HG03469 (cell line): Measurements from ENCODE around the gene CSRNP3.

Source experiments
- ATAC-seq: cut with Tn5 transposase; IDR thresholded peaks from one replicate; pipeline ENCODE4 v1.9.1; 2021; ENCODE audit warnings: mild to moderate bottlenecking, moderate library complexity, moderate number of reproducible peaks; ENCODE audit not compliant: unreplicated experiment

The CSRNP3 gene

GRCh38 chr2:165467921-165468320 is 1.6 kb upstream of the CSRNP3 start:
- no peak for ATAC-seq

- no peak for ATAC-seq
Observed at GRCh38 chr2:165470361-165470760, 863 bp downstream of the CSRNP3 start.

DNA sequence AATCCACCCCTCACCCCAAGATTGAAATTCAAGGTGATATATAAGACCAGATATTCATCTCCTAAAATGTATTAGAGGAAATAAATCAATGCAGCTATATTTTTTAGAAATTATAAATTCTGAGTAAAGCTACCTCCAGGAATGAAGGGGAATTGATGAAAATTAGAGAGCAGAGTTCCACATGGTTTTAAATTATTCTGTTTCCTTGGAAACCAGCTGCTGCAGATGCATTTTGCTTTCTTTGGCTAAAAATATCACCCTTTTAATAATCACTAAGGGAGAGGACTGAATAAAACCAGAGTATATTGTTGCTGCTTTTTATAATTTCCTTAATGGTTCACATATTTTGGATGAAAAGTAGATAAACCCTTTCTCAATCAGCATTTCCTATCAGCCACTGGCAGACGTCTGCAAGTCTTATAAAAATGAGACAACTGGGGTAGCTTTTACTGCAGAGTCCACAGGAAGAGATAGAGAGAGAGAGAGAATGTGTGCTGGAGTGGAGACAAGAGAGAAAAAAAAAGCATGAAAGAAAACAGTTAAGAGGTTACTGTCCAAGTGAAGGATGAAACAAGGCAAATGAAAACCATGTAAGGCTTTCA is 2.0 kb downstream of the CSRNP3 start:
- ATAC-seq = no peak

- ATAC-seq = no peak
Observed at GRCh38 chr2:165472922-165473321, 3.4 kb downstream of the CSRNP3 start.

DNA sequence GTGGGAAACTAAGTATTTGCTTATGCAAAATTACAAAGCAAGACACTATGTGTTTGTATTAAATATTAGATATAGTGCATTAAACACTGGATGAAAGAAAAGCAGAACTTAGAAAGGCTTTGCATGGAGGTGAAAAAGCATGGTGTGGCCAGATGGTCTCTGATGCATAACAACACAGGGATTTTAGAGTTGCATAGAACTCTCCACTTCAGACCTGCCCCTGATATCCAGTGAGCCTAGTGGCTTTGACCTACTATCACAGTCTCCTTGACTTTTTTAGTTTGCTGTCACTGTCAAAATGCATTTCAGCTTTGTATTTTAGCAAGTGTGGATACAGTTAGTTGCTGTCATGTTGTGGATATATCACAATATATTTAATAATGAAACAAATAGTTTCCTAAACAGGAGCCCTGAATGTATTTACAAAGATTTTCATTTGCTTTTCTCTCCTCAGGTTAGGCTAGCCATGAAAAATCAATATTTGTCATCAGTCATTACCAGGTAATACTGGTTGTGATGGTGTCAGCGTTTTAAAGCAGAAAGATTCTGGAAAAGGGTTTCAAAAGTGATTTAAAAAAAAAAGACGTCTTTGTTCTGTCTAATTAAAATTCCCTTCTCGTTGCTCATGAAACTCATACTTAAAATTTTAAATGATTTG is 5.2 kb downstream of the CSRNP3 start:
- ATAC-seq = no peak

DNA sequence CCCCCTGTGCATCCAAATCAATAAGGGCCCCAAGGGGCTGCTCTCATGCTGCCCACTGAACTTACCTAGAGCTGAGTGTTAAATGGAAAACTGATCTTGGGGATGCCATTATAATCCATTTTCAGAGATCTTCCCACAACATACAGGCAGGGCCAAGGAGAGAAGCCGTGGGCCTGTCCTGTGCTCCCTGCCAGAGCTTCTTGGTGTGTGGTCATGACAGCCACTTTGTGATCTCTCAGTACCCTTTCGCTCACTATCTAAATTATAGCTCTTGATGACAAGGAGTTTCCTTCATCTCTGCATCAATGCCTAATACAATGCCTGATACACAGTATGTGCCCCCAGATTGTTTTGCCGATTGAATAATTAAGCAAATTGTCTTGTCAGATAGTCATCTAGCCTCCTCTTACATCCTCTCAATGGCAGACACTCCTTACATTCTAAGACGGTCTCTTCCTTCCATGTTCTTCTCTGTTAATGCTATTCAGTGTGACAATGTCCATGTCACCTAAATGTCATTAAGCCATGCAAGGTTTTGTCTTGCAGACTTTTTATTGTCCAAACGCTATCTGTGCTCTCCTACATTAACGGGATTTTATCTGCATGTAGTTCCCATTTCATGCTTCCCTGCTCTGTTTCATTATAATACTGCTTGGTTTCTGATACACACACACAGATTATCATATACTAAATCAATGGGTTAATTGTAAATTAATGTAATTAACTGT is 5.9 kb downstream of the CSRNP3 start:
- ATAC-seq = no peak

DNA sequence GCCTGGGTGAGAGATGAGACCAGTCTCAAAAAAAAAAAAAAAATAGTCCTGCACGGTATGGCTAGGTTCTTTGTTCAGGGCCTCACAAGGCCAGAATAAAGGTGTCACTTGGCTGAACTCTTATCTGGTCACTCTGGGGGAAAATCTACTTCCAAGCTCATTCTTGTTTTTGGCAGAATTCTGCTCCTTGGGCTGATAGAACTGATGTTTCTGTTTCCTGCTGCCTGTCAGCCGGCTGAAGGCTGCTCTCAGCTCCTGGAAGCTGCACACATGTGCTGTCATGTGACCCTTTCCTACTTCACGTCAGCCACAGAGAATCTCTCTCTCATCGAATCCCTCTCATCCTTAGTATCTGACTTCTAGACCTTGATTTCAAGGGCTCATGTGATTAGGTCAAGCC is 10.4 kb downstream of the CSRNP3 start:
- no peak for ATAC-seq

GRCh38 chr2:165494573-165494972 is 25.1 kb downstream of the CSRNP3 start:
- no peak for ATAC-seq

DNA sequence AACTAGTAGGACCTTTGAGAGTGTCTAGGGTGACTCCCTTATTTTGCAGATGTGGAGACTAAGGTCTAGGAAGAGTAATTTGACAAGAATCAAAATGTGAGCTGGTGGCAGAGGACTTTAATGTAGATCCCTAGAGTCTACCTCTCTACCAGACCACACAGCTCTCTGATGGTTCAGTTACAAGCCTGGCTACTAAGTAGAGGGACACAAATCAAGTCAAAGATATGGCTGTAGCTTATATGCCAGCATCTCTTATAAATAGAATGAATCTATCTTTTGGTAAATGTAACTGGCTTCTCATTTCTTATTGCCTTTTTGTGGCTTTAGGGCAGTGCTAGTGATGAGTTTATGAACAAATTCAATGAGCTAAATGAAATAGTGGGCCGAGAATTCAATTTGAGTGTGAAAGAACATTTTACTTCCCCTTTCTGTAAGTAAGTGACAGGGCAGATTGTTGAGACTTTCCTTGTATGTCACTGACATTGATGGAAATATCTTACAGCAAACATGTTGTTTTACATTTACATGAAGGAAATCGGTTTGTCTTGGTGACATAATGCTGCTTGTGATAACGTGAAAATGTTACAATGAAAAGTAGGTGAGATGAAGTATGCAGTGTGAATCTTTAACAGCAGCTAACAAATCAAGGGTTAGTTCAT is 28.3 kb downstream of the CSRNP3 start:
- ATAC-seq = no peak

GRCh38 chr2:165499131-165499530 is 29.6 kb downstream of the CSRNP3 start:
- ATAC-seq = no peak

DNA sequence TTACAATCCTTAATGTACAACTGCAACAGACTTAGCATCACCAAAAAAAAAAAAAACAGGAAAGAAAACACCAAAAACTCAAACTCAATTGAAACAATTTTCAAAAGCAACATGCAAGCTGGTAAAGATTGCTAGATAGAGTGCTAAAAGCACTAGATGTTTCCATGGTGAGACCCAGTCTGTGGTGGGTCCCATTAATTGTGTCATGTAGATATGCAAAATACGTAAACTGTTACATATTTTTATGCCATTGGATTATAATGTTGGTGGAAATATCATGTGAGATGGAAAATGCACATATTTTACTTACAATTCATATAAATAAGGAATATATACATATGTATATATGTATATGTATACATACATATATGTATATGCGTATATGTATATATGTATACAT is 30.5 kb downstream of the CSRNP3 start:
- ATAC-seq = no peak

GRCh38 chr2:165500816-165501215 is 31.3 kb downstream of the CSRNP3 start:
- ATAC-seq = no peak

DNA sequence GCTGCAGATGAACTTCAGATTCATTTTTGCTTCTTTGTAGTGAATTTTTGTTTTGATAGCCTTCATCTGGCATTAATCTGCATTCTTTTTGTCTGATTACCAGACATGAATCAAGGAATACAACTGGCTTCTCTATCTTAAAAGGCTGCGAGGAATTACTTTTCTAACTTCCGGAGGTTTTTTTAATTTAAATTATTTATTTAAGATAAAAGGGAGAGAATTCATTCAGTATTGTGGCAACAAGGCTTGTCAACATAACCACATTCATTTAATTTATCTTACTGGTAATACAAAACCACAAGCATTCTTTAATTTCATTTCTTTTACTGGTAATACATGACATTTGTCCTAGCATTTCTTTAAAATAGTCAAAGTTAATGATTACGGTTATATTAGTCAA is 36.0 kb downstream of the CSRNP3 start:
- no peak for ATAC-seq

DNA sequence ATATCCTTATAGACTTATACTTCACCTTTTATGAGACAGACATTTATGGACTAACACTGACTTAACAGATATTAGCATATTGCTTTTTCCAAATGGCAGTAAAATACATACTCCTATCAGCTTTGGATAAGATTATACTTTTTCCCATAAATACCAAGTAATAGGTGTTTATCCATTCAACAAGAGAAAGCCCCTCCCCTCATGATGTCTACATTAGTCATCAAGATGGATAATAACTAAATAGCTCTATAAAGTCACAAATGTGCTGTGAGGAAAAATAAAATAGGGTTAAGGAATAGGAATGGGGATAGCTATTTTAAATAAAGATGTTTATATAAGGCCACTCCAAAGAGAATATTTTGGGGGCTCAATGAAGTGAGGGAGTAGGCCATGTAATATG is 39.4 kb downstream of the CSRNP3 start:
- no peak for ATAC-seq

- no peak for ATAC-seq
Observed at GRCh38 chr2:165513479-165513878, 44.0 kb downstream of the CSRNP3 start.

DNA sequence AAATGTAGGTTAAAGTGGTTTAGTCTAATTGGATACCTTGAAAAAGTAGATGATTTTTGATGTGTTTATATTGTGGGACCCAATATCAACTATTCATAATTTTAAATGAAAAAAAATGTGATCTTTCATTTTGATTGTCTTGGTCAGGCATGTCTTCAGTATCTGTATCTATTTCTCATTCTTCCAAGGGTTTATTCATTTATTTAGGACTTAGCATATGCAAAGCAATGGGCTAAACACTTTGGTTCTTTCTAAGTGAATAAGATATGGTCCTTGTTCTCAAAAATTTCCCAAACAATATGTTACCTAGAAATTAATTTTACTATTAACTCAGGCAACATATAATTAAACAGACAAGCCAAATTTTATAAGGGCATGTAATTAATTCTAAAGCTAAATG is 49.1 kb downstream of the CSRNP3 start:
- no peak for ATAC-seq

GRCh38 chr2:165522719-165523118 is 53.2 kb downstream of the CSRNP3 start:
- no peak for ATAC-seq

GRCh38 chr2:165524720-165525119 is 55.2 kb downstream of the CSRNP3 start:
- ATAC-seq = no peak

DNA sequence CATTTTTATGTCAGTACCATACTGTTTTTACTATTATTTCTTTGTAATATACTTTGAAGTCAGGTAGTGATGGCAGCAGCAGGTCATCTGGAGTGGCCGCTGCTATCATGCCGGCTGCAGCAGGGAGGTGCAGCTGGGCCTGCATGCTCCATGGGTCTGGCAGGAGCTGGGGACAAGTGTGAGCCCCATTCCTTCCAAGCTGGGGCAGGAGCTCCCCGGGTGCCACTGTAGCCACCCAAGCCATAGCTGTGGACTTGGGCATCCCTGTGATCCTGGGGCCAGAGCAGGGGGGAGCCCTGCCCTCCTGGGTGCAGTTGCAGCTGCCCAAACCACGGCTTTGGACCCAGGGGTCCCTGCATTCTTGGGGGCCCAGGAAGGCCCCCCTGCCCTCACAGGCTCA is 59.2 kb downstream of the CSRNP3 start:
- ATAC-seq = no peak

DNA sequence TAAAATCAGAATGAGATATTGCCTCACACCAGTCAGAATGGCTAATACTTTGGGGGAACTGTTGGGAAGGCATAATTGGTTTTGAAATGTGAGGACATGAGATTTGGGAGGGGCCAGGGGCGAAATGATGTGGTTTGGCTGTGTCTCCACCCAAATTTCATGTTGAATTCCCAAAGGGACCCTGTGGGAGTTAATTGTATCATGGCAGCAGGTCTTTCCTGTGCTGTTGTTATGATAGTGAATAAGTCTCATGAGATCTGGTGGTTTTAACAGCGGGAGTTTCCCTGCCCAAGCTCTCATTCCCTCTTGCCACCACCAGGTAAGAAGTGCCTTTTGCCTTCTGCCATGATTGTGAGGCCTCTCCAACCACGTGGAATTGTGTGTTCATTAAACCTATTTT is 59.6 kb downstream of the CSRNP3 start:
- ATAC-seq = no peak

DNA sequence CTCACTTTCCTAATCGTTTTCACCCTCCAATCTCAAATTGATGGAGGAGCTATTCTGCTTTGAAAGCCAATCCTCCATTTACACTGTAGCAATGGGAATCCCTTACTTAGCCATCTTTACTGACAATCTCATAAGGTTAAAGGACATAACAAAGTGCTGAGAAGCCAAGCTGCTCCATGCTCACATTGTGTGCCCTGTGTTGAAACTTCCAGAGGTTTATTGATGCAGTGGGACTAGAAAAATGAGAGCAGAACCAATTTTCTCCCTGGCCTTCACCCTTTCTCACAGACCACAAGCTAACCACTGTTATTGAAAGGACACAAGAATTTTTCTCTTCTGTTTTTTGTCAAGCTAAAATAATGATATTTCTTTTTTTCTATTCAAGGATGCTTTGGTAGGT is 63.8 kb downstream of the CSRNP3 start:
- ATAC-seq = no peak

- no peak for ATAC-seq
Observed at GRCh38 chr2:165535471-165535870, 66.0 kb downstream of the CSRNP3 start.
